Bone marrow (tissue), 2 donors: ENCODE results near the gene HIPK1.
"Not testable (repeated sequence)": the region's sequence is repeated elsewhere in the genome, so short reads cannot be mapped to it uniquely, and the experiment has no call there.

Experiments used
- DNase-seq, 2 donors: peaks; one replicate each; lab custom pipeline; 2025; lab: John Stamatoyannopoulos, UW

Gene HIPK1

DNA sequence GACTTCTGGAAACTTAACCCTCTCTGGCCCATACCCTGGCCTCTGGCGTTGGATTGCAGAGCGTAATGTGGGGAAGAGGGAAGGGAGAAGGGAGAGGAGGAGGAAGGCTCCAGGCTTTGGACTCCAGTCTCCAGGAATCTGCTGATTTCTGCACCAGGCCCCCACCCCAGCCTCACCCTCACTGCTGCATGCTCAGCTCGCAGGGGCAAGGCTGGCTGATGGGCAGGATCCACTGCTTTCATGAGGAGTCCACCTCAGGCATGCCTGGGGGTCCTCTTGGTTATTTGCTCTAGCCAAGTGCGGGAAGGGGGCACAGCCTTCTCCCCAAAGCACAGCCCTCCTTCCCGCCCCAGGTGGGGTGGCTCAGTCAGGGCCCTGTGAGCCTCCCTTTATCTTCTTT is 53.8 kb downstream of the HIPK1 start:
- no peak for DNase-seq

DNA sequence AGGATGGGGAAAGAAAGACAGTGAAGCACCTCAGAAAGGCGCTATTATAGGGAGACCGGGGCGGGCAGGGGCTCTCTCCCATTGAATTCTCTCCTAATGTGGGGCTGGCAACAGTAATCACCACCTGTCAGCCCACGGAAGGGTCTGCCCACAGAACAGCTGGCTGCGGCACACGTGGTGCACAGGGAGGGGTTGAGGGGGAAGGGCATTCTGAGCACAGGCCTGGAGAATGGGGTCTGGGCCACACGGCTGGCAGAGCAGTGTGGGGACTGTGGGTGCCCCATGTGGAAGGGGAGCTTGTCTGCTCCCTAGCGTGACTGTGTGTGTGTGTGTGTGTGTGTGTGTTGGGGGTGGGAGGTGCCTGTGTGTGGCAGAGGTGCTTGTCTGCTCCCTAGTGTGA is 54.3 kb downstream of the HIPK1 start:
- DNase-seq, result no peak

DNA sequence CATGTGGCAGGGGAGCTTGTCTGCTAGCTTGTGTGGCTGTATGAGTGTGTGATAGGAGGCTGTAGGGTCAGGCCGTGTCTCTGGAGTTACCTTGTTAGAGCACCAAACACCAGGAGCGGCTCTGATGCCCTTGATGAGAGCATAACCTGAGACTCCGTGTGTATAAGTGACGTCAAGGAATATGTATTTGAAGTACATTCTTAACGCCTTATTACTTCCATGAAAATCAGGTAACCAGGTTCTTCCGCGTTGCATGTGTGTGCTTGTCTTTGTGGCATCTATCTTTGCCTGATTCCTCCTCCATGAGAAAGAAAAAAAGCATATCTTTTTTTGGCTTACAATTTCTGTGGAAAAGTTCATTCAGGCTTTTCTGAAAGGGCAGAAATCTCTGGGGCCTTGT is 54.7 kb downstream of the HIPK1 start:
- DNase-seq, result no peak

DNA sequence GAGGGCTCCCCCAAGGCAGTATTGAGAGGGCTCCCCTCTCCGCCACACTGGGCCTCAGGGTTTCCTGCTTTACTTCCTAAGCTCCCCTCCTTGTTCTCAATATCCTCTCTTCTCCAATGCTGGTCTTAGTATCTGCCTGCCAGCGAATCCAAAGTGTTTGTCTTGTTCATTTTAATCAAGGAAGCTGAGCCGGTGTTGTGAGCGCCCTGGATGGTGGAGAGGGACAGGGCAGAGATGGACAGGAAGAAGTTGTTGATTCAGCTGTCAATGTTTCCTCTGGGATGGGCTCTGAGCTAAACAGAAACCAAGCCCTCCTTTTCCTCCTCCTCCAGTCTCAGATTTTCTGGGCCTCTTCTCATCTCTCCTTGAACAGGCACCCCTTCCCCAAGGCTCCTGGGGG is 55.6 kb downstream of the HIPK1 start:
- no peak for DNase-seq

DNA sequence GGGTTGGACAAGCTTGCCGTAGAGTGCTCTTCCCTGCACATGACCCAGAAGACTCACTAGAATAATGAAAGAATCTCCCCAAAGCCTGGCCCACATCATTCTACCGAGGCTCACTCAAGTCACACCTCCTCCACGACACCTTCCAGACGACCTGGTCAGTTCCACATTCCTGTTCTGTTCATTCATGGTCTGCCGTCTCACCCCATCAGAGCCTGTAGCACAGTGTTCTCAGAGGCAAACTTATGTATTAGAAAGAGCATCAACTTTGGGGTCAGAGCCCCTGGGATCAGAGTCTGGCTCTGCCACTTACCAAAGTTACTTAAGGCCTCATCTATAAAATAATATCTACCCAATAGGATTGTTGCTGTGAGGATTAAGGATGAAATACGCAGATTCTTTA is 57.7 kb downstream of the HIPK1 start:
- no peak for DNase-seq

DNA sequence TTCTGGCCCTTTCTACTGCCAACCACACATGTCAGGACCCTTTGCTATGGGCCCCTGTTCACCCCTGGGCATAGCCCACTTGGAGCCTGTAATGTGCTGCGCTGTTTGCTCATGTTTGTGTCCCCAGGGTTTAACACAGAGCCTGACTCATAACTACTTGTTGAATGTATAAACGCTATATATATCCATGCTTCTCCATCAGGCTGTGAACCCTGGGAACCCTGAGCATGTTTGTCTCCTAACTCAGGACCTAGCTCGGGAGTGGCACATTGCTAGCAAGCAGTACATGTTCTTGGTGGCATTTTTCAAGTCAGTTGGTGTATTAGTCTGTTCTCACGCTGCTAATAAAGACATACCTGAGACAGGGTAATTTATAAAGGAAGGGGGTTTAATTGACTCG is 58.1 kb downstream of the HIPK1 start:
- DNase-seq, result no peak

DNA sequence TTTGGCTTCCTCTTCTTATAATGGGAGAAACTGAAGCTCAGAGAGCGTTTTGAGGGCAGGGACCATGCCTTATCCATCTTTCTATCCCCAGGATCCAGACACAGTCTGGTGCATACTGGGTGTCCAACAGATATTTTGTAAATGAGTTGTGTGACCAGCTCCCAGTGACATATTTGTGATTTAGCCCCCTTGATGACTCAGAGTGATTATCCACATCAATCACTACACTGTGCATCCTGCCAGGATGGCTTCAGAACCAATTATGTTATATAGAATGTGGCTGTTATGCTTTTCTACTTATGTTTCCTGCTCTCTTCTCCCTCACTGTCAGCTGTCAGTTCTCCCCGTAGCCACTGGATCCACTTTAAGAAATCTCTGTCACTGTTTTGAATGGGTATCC is 61.4 kb downstream of the HIPK1 start:
- DNase-seq, result no peak

DNA sequence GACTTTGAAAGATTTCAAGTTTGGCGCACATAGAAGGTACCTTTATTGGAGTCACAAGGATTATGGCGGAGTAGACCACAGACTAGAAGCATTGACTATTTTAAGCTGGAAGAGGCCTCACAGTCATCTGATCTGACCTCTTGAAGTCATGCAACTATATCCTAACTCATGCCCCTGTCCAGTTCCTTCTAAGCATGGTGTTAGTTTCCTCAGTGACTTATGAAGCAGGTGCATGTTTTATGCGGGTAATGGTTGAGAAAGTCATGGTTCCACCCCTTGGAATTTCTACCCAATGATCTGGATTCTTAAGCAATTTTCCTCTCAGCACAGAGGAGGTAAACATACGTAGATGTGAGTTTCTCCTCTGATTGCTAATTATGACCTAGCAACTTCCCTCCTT is 61.8 kb downstream of the HIPK1 start:
- no peak for DNase-seq

DNA sequence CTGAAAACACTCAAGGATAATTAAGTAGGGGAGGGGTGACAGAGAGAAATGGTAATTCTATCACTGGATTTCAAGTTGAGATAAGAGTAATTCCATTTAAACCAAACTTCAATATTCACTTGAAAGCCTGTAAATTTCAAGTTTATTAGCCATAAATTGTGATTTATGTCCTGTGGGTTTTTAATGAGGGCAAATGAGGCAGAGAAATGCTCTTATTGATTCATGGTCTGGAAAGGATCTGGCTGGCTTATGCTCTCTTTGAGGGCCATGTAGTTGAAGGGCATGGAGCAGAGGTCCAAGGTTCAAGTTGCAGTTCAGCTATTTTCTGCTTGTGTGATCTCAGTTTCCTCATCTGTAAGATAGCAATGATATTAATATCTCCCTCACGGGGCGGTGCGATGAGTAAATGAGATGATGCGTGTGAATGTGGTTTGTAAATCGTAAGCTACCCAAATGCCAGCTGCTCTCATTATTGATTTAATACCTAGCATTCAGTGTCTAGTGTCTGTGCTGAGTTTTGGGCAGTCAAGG is 62.4 kb downstream of the HIPK1 start:
- no peak for DNase-seq

DNA sequence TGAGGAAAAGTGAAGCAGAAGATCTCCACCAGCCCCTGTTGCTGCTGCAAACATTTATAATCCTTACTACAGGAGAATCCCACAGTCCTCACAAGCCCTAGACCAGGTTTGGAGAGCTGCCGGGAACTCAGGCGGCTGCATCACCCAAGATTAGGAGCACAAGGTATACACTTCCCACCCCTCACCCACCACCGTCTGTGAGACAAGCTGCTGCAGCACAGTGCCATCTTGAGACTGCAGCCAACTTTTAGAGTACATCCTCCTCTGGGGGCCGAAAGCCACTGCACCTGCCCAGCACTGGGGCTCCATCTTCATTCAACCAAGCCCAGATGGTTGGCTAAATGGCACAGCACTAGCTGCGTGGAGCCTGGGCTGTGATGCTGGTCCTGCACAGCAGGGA is 63.9 kb downstream of the HIPK1 start:
- DNase-seq, result no peak

DNA sequence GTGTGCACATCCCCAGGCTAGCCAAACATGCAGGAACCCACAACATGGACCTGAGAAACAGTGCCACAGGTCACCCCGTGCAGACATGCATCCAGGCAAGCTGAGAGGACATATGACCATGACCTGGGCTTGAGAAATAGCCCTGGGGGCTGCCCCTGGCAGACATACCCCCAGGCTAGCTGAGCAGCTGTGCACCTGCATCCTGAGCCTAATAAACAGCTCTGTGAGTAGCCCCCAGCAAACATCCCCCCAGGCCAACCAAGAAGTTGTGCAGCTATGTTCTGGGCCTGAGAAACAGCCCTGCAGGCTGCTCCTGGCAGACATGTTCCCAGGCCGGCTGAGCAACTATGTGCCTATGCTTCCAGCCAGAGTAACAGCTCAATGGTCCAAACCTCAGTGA is 64.6 kb downstream of the HIPK1 start:
- DNase-seq, result no peak

DNA sequence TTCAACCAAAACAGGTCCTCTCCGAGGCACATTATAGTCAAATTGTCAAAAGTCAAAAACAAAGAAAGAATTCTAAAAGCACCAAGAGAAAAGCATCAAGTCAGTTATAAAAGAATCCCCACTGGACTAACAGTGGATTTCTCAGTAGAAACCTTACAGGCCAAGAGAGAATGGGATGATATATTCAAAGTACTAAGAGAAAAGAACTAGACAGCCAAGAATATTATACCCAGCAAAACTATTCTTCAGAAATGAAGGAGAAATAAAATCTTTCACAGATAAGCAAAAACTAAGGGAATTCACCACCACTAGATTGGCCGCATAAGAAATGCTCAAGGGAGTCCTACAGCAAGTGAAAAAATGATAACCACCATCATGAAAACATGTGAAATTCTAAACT is 66.3 kb downstream of the HIPK1 start:
- DNase-seq, result no peak

DNA sequence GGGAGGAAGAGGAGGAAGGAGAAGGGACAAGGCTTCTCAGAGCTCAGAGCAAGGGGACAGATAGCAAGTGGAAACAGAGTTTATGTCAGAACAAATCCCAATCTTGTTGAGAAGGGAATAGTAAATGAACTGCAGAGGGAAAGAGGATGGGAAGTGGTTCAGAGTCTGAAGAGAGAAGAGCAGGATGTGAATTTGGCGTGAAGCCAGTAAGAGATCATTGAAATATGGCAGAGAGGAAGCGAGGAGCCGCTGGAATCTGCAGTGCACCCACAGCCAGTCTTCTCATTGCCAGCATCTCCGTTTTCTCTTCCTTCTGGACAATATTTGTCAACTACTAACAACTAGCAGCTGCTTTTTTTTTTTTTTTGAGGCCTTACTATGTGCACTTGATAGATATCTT is 69.2 kb downstream of the HIPK1 start:
- DNase-seq, result peak in 1 of 2 donors; percentile 17

DNA sequence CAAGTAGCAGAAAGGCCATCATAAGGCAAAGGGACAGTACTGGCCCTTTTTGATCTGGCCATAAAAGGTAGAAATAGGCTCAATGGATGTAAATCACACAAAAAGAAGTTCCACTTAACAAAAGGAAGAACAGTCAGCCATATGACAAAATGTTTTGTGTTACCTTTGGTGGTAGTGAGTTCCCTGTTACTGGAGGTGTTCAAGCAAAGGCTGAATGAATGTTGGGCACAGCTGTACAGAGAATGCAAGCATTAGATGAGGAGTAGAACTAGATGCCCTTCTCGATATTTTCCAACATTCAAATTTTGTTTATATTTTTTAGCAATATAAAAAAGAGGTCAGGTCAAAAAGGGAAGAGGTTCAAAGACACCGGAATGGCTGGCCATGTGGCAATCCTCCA is 70.1 kb downstream of the HIPK1 start:
- DNase-seq, result no peak

DNA sequence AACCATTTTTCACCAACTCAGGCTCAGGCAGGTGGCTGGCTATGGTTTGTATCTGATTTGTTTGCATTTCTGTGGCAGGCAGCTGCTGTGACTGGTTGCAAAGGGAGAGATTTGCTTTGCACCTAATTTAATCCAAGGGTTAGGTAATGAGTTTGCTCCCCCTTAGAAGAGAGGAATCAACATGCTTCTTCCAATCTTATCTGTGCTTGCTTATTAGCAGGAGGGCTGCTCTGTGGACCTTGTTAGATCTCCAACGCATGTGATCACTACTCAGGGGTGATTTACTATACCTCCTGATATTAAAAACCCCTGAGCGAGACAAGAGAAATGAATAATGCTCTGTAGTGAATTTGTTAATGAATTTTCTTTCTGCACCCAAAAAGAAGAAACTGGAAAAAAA is 70.7 kb downstream of the HIPK1 start:
- no peak for DNase-seq

DNA sequence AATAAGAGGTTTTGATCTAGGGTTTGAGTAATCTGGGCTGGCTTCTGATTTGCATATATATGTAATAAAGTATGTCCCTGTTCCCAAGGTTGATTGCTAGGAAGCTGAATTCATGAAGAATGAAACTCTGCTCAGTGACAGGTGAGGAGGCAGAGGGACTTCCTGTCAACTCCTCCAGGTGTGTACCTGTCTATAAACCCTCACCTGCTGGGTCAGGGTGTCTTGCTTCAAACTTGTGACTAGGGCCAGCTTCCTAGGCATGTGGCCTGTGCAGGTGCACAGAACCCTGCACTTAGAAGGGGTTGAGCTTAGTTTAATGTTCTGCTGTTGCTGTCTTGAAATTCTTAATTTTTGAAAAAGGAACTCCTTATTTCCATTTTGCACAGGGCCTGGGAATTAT is 71.3 kb downstream of the HIPK1 start:
- DNase-seq, result no peak

DNA sequence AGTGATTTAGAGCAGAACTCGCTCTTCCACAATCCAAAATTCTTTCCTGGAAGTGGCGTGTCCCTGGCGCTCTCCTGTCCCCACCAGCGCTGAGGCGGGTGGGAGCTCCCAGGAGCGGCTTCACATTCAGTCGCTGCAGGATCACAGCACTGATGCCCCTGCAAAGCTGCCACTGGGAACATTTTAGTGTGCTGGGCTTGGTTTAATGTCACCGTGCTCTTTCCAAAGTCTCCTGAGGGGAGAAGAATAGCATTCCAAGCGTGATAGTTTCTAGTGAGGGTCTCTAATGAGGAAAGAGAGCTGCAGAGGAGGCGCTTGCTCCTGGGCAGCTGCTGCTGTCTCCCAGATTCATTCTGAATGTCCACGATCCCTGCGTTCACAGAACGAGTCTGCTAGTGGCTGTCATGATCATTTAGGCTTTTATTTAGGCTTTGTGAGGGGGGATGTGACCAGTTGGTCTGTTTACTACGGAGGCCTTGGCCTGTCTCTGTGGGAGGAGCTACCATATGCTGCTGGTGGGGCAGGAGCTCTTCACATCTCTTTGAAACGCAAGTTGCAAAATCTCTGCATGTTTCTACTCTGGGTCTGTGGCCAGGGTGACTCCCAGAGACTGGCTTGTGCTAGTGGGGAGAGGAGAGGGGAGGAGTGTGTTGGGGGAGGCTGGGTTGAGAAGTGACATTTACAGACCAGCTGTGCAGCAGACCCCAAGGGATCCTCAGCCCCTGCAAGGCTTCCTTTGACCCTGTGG is 73.5 kb downstream of the HIPK1 start:
- DNase-seq, result no peak

DNA sequence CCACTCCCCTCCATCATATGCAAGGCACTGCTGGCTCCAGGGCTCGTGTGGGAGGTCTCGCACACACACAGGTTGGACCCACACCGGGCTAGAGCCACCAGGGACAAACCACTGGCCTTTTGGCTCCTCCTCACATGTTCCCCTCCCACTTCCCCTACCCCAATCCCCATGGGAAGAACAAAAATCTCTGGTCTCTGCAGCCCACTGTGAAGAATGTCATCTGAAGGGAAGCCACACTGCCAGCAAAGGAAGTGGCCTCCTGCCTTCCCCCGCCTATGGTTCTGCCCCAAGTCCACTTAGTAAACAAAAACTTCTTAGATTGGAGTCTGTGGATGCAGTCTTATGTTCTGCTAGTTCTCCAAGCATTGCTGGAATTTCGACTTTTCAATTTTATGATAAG is 74.3 kb downstream of the HIPK1 start:
- DNase-seq, result no peak

DNA sequence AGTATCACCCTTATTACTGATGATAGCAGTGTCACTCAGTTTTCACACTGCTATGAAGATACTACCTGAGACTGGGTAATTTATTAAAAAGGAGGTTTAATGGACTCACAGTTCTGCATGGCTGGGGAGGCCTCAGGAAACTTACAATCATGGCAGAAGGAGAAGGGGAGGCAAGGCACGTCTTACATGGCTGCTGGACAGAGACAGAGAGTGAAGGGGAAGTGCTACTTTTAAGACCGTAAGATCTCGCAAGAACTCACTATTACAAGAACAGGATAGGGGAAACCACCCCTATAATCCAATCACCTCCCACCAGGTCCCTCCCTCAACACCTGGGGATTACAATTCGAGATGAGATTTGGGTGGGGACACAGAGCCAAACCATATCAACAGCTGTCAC is 77.7 kb downstream of the HIPK1 start:
- DNase-seq, result not testable (repeated sequence)

DNA sequence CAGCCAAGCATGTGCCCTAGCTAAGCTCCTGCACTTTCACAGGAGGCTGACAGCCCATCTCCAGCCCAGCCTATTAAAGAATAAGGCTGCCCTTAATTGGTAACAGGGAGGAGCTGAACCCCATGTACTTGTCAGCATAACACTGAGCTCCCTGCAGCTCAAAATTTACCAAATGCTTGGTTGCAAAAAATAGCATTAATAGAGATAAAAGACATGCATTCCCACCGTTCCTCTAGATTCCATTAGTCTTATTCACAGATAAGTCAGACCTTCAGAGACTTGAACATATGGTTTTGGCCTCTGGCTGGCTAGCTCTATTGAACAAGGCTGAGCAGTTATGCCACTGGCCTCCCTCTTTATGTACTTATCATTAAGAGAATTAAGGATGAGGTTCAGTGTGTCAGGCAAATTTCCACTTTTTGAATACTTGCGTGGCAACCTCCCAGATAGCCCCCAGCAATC is 79.4 kb downstream of the HIPK1 start:
- DNase-seq, result no peak

DNA sequence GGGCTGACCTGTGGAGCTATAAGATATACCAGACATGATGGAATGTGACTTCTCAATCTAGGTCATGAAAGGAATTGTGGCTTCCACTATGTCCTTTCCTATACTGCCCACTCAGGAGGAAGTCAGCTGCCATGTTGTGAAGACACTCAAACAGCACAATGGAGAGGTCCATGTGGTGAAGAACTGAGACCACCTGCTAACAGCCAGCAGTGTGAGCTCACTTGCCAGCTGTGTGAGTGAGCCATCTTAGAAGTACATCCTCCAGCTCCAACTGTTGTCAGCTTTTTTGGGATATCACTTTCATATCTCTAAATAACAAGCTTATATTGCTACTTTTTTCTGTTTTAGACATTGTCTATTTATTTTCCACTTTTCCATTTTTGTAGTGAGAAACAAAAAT is 79.9 kb downstream of the HIPK1 start:
- no peak for DNase-seq

DNA sequence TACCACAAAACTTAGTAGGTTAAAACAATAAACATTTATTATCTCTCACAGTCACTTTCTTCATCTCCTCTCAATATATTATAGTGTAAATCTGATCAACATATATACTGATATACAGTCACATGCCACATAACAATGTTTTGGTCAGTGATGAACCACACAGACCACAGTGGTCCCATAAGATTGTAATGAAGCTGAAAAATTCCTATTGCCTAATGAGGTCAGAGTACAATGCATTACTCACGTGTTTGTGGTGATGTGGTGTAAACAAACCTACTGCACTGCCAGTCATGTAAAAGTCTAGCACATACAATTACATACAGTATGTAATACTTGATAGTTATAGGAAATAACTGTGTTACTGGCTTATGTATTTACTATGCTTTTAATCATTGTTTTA is 80.3 kb downstream of the HIPK1 start:
- DNase-seq, result no peak

DNA sequence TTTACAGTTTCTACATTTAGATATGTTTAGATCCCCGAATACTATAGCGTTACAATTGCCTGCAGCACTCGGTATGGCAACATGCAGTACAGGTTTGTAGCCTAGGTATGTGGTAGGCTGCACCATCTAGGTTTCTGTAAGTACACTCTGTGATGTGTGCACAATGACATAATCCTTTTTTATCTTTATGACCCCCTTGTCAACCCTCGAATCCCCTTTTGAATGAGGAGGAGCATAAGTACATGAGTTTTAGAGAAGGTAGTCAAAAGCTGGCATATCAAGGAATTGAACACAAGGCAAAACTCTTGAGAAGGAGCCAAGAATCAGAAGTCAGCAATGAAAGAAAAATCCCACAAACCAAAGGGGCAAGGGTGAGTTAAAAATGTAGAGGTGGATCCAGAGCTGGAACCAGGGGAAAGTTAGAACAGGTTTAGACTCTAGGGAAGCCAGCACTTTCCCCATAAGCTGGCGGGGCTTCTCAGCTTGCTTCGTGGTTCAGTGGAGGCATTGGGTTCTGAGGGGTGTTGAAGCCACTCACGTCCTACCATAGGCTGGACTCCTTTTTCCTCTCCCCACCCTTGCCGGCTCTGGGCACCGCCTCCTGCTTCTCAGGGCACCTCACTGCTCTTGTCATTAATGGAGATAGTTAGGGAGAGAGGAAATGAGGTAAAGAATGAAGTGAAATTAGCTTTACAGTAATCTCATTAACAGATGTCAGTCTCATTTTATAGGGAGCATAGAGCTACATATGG is 81.5 kb downstream of the HIPK1 start:
- DNase-seq, result no peak

DNA sequence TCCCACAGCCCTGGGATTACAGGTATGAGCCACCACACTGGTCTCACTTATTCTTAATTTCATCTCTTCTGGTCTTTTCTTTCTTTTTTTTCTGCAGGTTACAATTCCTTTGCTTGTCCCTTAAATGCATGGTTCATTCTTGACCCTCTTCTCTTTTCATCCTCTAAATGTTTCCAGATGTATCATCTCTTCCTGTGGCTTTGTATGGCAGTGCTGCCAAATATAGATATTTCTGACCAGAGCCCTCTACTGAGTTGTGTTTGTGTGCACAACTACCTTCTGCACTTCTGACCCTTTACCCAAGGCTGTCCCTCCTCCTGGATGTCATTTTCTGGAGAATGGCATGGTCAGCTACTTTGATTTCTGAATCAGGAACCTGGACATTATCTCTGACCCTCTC is 82.7 kb downstream of the HIPK1 start:
- no peak for DNase-seq
